IMR-90 (cell line): ENCODE results near the gene PBOV1. TPM values are rescaled to one million over a fixed set of nuclear protein-coding genes. Genes with fewer than 3 reads are reported as not detected.

Source experiments
- ATAC-seq: fragments of 200-7000 bp; cut with Tn5 transposase; 2 replicates; pipeline ENCODE4 v1.9.1; 2020; ENCODE audit warnings: low read depth, mild to moderate bottlenecking, moderate library complexity
- BruUV-seq: library from RNA; stranded (reverse); fragments of 400-500 nt; replicated peaks from 2 replicates; lab custom pipeline; 2021; lab: Mats Ljungman, UMichigan
- CTCF ChIA-PET: fragments of 300-600 bp; formaldehyde crosslinking; extraction: SDS; loops from one replicate; lab custom pipeline; 2021; ENCODE audit warnings: antibody characterized with exemption; lab: Yijun Ruan, JAX
- POLR2A ChIA-PET: fragments of 300-600 bp; sonication (Branson Sonifier 250); formaldehyde crosslinking; loops from one replicate; lab custom pipeline; 2022; ENCODE audit warnings: antibody characterized with exemption; ENCODE audit not compliant: unreplicated experiment; lab: Charles Lee
- DNase-seq: peaks from one replicate; pipeline ENCODE4 v3.0.0; 2013
- H2AFZ ChIP-seq: replicated peaks from 2 replicates; pipeline ENCODE3; 2013; ENCODE audit warnings: low read length, mild to moderate bottlenecking; ENCODE audit not compliant: poor library complexity
- H2AK5ac ChIP-seq: 2 replicates; pipeline ENCODE4 v1.6.1; 2013; ENCODE audit warnings: low read depth, low read length, inconsistent platforms
- H2AK9ac ChIP-seq: replicated peaks from 2 replicates; pipeline ENCODE3; 2013; ENCODE audit warnings: mild to moderate bottlenecking, low read depth, low read length, moderate library complexity; ENCODE audit not compliant: poor library complexity
- H2BK120ac ChIP-seq: 2 replicates; pipeline ENCODE4 v1.6.1; 2013; ENCODE audit warnings: low read depth, low read length, inconsistent platforms
- H2BK15ac ChIP-seq: 3 replicates; pipeline ENCODE4 v1.6.1; 2013; ENCODE audit warnings: low read depth, low read length, inconsistent platforms
- H2BK20ac ChIP-seq: 2 replicates; pipeline ENCODE4 v1.6.1; 2013; ENCODE audit warnings: low read depth, mild to moderate bottlenecking, inconsistent platforms, low read length, moderate library complexity
- H2BK5ac ChIP-seq: 2 replicates; pipeline ENCODE4 v1.6.1; 2013; ENCODE audit warnings: mild to moderate bottlenecking, low read depth, low read length, inconsistent platforms; ENCODE audit not compliant: poor library complexity, severe bottlenecking
- H3K14ac ChIP-seq: replicated peaks from 2 replicates; pipeline ENCODE4 v1.6.1; 2013; ENCODE audit warnings: low read depth, low read length, inconsistent platforms
- H3K18ac ChIP-seq: 2 replicates; pipeline ENCODE4 v1.6.1; 2013; ENCODE audit warnings: low read depth, low read length, control low read depth
- H3K23ac ChIP-seq: 2 replicates; pipeline ENCODE4 v1.6.1; 2013; ENCODE audit warnings: low read depth, low read length, inconsistent platforms
- H3K27ac ChIP-seq: 2 replicates; pipeline ENCODE4 v1.5.1; 2013; ENCODE audit warnings: mild to moderate bottlenecking, control low read depth, low read length; ENCODE audit not compliant: insufficient read depth
- H3K27me3 ChIP-seq: 2 replicates; pipeline ENCODE4 v1.6.1; 2013; ENCODE audit warnings: low read length; ENCODE audit not compliant: control insufficient read depth, insufficient read depth
- H3K36me3 ChIP-seq: 2 replicates; pipeline ENCODE4 v1.6.1; 2013; ENCODE audit warnings: low read length, mixed read lengths; ENCODE audit not compliant: control insufficient read depth, insufficient read depth
- H3K4ac ChIP-seq: 2 replicates; pipeline ENCODE4 v1.6.1; 2013; ENCODE audit warnings: low read depth, low read length, inconsistent platforms
- H3K4me1 ChIP-seq: 2 replicates; pipeline ENCODE4 v1.6.1; 2013; ENCODE audit warnings: low read length, mixed read lengths; ENCODE audit not compliant: control insufficient read depth, insufficient read depth
- H3K4me2 ChIP-seq: 2 replicates; pipeline ENCODE4 v1.6.1; 2013; ENCODE audit warnings: low read depth, mild to moderate bottlenecking, control low read depth, low read length, moderate library complexity
- H3K4me3 ChIP-seq: 2 replicates; pipeline ENCODE4 v1.5.1; 2013; ENCODE audit warnings: low read depth, mild to moderate bottlenecking, control low read depth, low read length, moderate library complexity; ENCODE audit not compliant: insufficient read depth
- H3K56ac ChIP-seq: 2 replicates; pipeline ENCODE4 v1.6.1; 2013; ENCODE audit warnings: low read length, inconsistent platforms; ENCODE audit not compliant: insufficient read depth; ENCODE audit errors: extremely low read depth
- H3K79me1 ChIP-seq, 2 experiments: 2 replicates each; pipeline ENCODE4 v1.6.1; 2013; ENCODE audit warnings: low read length in 2 of 2, inconsistent platforms in 1 of 2, low read depth in 1 of 2
- H3K9ac ChIP-seq: 2 replicates; pipeline ENCODE4 v1.6.1; 2013; ENCODE audit warnings: low read depth, low read length, control low read depth
- H3K9me1 ChIP-seq: 2 replicates; pipeline ENCODE4 v1.6.1; 2013; ENCODE audit warnings: low read length, inconsistent platforms; ENCODE audit not compliant: insufficient read depth
- H3K9me3 ChIP-seq: 2 replicates; pipeline ENCODE4 v1.6.1; 2013; ENCODE audit warnings: low read length; ENCODE audit not compliant: control insufficient read depth, insufficient read depth
- H4K20me1 ChIP-seq: 2 replicates; pipeline ENCODE4 v1.6.1; 2013; ENCODE audit warnings: low read length, inconsistent platforms; ENCODE audit not compliant: insufficient read depth
- H4K5ac ChIP-seq: 2 replicates; pipeline ENCODE4 v1.6.1; 2013; ENCODE audit warnings: mild to moderate bottlenecking, low read depth, low read length, control low read depth
- H4K8ac ChIP-seq, 2 experiments: 2 replicates each; pipeline ENCODE4 v1.6.1; 2013; ENCODE audit warnings: low read depth in 2 of 2, low read length in 2 of 2, control low read depth in 1 of 2, inconsistent platforms in 1 of 2
- H4K91ac ChIP-seq: 2 replicates; pipeline ENCODE4 v1.6.1; 2013; ENCODE audit warnings: low read depth, low read length, inconsistent platforms; ENCODE audit not compliant: insufficient read depth
- BHLHE40 ChIP-seq: fragments of 150-350 bp; IDR thresholded peaks from 2 replicates; pipeline ENCODE4 v1.6.1; 2016; ENCODE audit warnings: mild to moderate bottlenecking, low read depth, low read length
- CHD1 ChIP-seq: IDR thresholded peaks from 2 replicates; pipeline ENCODE4 v1.6.1; 2012; ENCODE audit warnings: low read depth, low read length, improper control_type of control experiment
- FOS ChIP-seq: fragments of 150-350 bp; IDR thresholded peaks from 2 replicates; pipeline ENCODE4 v1.6.1; 2016; ENCODE audit warnings: low read depth, low read length
- MAZ ChIP-seq: IDR thresholded peaks from 2 replicates; pipeline ENCODE4 v1.6.1; 2012; ENCODE audit warnings: low read depth, mild to moderate bottlenecking, low read length, improper control_type of control experiment, moderate library complexity, borderline replicate concordance
- MXI1 ChIP-seq: IDR thresholded peaks from 2 replicates; pipeline ENCODE4 v1.6.1; 2012; ENCODE audit warnings: low read depth, mild to moderate bottlenecking, low read length, moderate library complexity, borderline replicate concordance
- NFE2L2 ChIP-seq: fragments of 150-350 bp; IDR thresholded peaks from 2 replicates; pipeline ENCODE4 v1.6.1; 2016; ENCODE audit warnings: low read depth, mild to moderate bottlenecking, low read length
- POLR2A ChIP-seq: IDR thresholded peaks from 2 replicates; pipeline ENCODE4 v1.6.1; 2012; ENCODE audit warnings: mild to moderate bottlenecking, low read depth, low read length
- RAD21 ChIP-seq: IDR thresholded peaks from 2 replicates; pipeline ENCODE4 v1.6.1; 2012; ENCODE audit warnings: low read length, improper control_type of control experiment
- RFX5 ChIP-seq: IDR thresholded peaks from 2 replicates; pipeline ENCODE4 v1.8.0; 2012; ENCODE audit warnings: low read depth, mild to moderate bottlenecking, low read length, moderate library complexity
- WGBS, 2 experiments: methylation state at CpG; one replicate each; pipeline versions ENCODE4 v1.1.5 to v1.1.7; 2013; ENCODE audit warnings: missing lambda C conversion rate in 2 of 2; ENCODE audit not compliant: insufficient read length in 1 of 2; ENCODE audit errors: extremely low coverage in 2 of 2; 5-methylcytosine and 5-hydroxymethylcytosine counted together
- dilution Hi-C: fragments of 300-500 bp; cut with HindIII; formaldehyde crosslinking; loops from one replicate; pipeline ENCODE4 v1.14.3; 2018; ENCODE audit warnings: low sequenced_read_pairs; ENCODE audit not compliant: unreplicated experiment
- in situ Hi-C: fragments of 300-500 bp; cut with MboI; formaldehyde crosslinking; loops from 3 replicates; pipeline ENCODE4 v1.14.3; 2019; ENCODE audit warnings: low sequenced_read_pairs, inconsistent platforms, mixed read lengths
- intact Hi-C: fragments of 100-400 bp; cut with micrococcal nuclease; formaldehyde crosslinking; loops from 2 replicates; pipeline ENCODE4 v1.10.0; 2022
- polyA plus RNA-seq, 3 experiments: library from polyadenylated mRNA; depleted of rRNA; stranded (reverse); fragments of >200 nt; gene quantifications; 2 replicates each; pipeline ENCODE4 v1.2.3, GENCODE V29; 2012; ENCODE audit warnings: low replicate concordance in 1 of 3
- total RNA-seq: library from RNA; depleted of rRNA; stranded (reverse); fragments of >200 nt; gene quantifications from 2 replicates; pipeline ENCODE4 v1.2.3, GENCODE V29; 2012
- TF ChIP-seq, protein P1 (sequence below): fragments of 150-350 bp; IDR thresholded peaks from 2 replicates; pipeline ENCODE4 v1.6.1; 2017; ENCODE audit warnings: mild to moderate bottlenecking, antibody characterized with exemption, low read length, low read depth

PBOV1 gene
- total and polyA plus RNA-seq, 2 of the 4 experiments (the other 2 are of a cell fraction), result not detected

DNA sequence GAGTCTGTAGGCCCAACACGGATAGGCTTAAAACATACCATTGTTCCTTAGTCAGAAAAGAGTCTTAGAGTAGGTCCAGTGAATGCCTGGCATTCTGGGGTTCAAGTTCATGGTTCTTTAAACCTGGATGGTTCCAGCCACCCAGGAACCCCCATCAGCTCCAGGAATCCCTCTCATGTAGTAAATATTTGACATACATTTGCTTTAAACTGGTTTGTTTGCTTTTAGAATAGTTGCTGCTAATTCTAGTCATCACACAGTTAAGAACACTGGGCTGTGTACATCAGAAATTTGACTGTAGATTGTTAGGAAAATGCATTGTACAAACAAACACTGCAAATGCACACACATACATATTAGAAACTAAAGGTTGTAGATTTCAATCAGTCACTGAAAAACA, 30.6 kb upstream of the PBOV1 start:
- Histone ChIP-seq H4K8ac (no peak overlapping the region), H2AK9ac (no peak overlapping the region), H2BK5ac (no peak overlapping the region), H3K27me3 (peaks cover 8% of the 10 kb centered on the region), H2AFZ (no peak overlapping the region), H3K9me3 (no peaks in the 10 kb centered on the region), H3K18ac (no peak overlapping the region), H4K20me1 (no peaks in the 10 kb centered on the region), H3K14ac (no peak overlapping the region), H3K56ac (no peak overlapping the region), H4K5ac (no peak overlapping the region), H3K23ac (no peak overlapping the region), H3K36me3 (no peaks in the 10 kb centered on the region), H3K4ac (no peak overlapping the region), H3K79me1 (no peaks in the 10 kb centered on the region), H2BK20ac (no peak overlapping the region), H3K4me1 (no peaks in the 10 kb centered on the region), H3K27ac (no peak overlapping the region), H2BK15ac (no peak overlapping the region), H2AK5ac (no peak overlapping the region), H2BK120ac (no peak overlapping the region), H3K9ac (no peak overlapping the region), H4K91ac (no peak overlapping the region), H3K4me3 (no peak overlapping the region), H3K4me2 (no peak overlapping the region), H3K9me1 (no peaks in the 10 kb centered on the region)
- no peak for DNase-seq
- dilution Hi-C loops, result no loop called here
- in situ Hi-C loops, result no loop called here
- intact Hi-C loops, result no loop called here
- no peak for ATAC-seq
- TF ChIP-seq MXI1, result no peak
- TF ChIP-seq CHD1, result no peak
- no peak for TF ChIP-seq RFX5
- no peak for TF ChIP-seq MAZ
- no peak for TF ChIP-seq NFE2L2
- TF ChIP-seq BHLHE40, result no peak
- TF ChIP-seq RAD21, result no peak
- TF ChIP-seq, protein P1, sequence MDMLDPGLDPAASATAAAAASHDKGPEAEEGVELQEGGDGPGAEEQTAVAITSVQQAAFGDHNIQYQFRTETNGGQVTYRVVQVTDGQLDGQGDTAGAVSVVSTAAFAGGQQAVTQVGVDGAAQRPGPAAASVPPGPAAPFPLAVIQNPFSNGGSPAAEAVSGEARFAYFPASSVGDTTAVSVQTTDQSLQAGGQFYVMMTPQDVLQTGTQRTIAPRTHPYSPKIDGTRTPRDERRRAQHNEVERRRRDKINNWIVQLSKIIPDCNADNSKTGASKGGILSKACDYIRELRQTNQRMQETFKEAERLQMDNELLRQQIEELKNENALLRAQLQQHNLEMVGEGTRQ, result no peak
- TF ChIP-seq POLR2A, result no peak
- TF ChIP-seq FOS, result no peak
- CTCF ChIA-PET, result no interaction called here
- POLR2A ChIA-PET, result no interaction called here
- WGBS, 2 experiments, result no CpG with 5 or more reads among the region's 1 CpG
- no TSS peak for BruUV-seq
